ENCODE data around the gene RENBP.

The RENBP gene

GRCh38 chrX:153885968-153886903, 58.2 kb downstream of the RENBP start, which contains the start of gene L1CAM:
TSS of gene L1CAM (minus strand) at chrX:153886173. CDS start at chrX:153875836, 10,337 bp downstream.
- no peak for DNase-seq

All from CD4-positive, alpha-beta T cell treated with Interleukin-15 for 1 hour (primary cell).